ENCODE results near the gene TACR1.
A peak's percentile ranks its signal among the peaks of the same experiment; 100 is the strongest.
"Not testable (repeated sequence)": the region's sequence is repeated elsewhere in the genome, so short reads cannot be mapped to it uniquely, and the experiment has no call there.

Gene TACR1

GRCh38 chr2:75079575-75079974 is 119.7 kb downstream of the TACR1 start:
- DNase-seq, result no peak

- DNase-seq, result no peak
Observed at GRCh38 chr2:75077909-75078308, 121.4 kb downstream of the TACR1 start.

GRCh38 chr2:75076088-75076487 is 123.2 kb downstream of the TACR1 start:
- DNase-seq, result no peak

GRCh38 chr2:75074708-75075107 is 124.6 kb downstream of the TACR1 start:
- no peak for DNase-seq

GRCh38 chr2:75074228-75074627 is 125.1 kb downstream of the TACR1 start:
- DNase-seq, result no peak

- no peak for DNase-seq
Observed at GRCh38 chr2:75071766-75072165, 127.6 kb downstream of the TACR1 start.

- no peak for DNase-seq
Observed at GRCh38 chr2:75068546-75068945, 130.8 kb downstream of the TACR1 start.

- DNase-seq, result no peak
Observed at GRCh38 chr2:75067506-75067905, 131.8 kb downstream of the TACR1 start.

GRCh38 chr2:75066121-75066902 is 133.0 kb downstream of the TACR1 start:
- no peak for DNase-seq

GRCh38 chr2:75065402-75066008 is 133.8 kb downstream of the TACR1 start:
- DNase-seq, result no peak

- peak; percentile 60 for DNase-seq
Observed at GRCh38 chr2:75064691-75065396, 134.5 kb downstream of the TACR1 start.

GRCh38 chr2:75063906-75064305 is 135.4 kb downstream of the TACR1 start:
- DNase-seq, result no peak

- DNase-seq, result no peak
Observed at GRCh38 chr2:75058427-75058826, 140.9 kb downstream of the TACR1 start.

GRCh38 chr2:75057150-75057549 is 142.2 kb downstream of the TACR1 start:
- not testable (repeated sequence) for DNase-seq

- DNase-seq, result no peak
Observed at GRCh38 chr2:75055820-75056675, 143.3 kb downstream of the TACR1 start.

GRCh38 chr2:75055142-75055819 is 144.0 kb downstream of the TACR1 start:
- no peak for DNase-seq

GRCh38 chr2:75054296-75054695 is 145.0 kb downstream of the TACR1 start:
- no peak for DNase-seq

- DNase-seq, result peak; percentile 5
Observed at GRCh38 chr2:75053484-75054112, 145.7 kb downstream of the TACR1 start.

- no peak for DNase-seq
Observed at GRCh38 chr2:75047992-75048625, 151.2 kb downstream of the TACR1 start.

- DNase-seq, result no peak
Observed at GRCh38 chr2:75047189-75047991, 151.9 kb downstream of the TACR1 start.

All from CD4-positive, alpha-beta T cell treated with Interleukin-17A for 4 hours (primary cell).